HG03432 (cell line): ENCODE results near the gene TFEB.

Source experiments
- ATAC-seq: cut with Tn5 transposase; IDR thresholded peaks from one replicate; pipeline ENCODE4 v1.9.1; 2021; ENCODE audit warnings: mild to moderate bottlenecking, moderate library complexity; ENCODE audit not compliant: unreplicated experiment

TFEB gene

DNA sequence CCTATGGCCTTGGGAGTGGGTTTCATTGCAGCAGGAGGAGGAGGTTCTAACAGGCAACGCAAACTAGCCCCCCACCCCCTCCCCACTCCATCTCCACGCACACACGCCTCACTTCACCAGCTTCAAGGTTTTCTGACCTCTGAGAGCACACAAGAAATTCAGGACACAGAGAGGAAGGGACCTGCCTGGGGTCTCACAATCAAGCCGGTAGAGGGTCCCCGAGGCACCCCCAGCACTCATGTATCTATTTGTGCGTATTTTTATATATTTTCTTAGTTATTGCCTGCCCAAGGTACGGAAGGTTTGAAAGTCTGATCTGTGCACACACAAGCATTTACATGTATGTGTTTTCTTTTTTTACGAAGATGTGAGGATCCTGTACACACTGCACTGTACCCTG lies 80.2 kb downstream of the TFEB start:
- no peak for ATAC-seq

- no peak for ATAC-seq
These were observed 80.7 kb downstream of the TFEB start for GRCh38 chr6:41654698-41655151.

DNA sequence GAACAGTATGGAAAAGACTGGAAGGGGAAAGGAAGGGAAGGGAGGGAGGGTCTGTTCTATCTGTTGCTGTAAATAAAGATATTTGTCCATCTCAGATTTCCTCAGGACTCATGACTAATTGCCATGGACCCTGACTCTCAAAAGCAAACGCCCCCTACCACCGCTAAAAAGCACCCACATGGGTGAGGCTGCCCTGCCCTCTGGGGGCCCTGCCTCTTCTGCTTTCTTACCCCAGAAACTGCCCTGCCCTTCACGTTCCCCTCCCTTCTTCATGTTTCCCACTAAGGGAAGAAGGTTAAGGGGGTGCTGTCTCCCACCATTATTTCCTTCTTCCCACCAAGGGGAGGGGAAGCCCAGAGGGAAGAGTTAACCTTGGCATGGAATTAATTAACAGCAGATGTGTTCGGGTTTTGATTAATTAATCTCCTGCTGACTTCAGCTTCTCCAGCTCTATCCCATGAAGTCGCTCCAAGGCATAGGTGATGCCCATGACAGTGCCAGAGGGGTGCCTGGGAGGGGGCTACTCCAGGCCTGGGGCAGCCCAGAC lies 81.2 kb downstream of the TFEB start:
- no peak for ATAC-seq

- no peak for ATAC-seq
These were observed 81.7 kb downstream of the TFEB start for GRCh38 chr6:41653691-41654090.

- ATAC-seq: no peak
These were observed 82.3 kb downstream of the TFEB start for GRCh38 chr6:41652866-41653652.

DNA sequence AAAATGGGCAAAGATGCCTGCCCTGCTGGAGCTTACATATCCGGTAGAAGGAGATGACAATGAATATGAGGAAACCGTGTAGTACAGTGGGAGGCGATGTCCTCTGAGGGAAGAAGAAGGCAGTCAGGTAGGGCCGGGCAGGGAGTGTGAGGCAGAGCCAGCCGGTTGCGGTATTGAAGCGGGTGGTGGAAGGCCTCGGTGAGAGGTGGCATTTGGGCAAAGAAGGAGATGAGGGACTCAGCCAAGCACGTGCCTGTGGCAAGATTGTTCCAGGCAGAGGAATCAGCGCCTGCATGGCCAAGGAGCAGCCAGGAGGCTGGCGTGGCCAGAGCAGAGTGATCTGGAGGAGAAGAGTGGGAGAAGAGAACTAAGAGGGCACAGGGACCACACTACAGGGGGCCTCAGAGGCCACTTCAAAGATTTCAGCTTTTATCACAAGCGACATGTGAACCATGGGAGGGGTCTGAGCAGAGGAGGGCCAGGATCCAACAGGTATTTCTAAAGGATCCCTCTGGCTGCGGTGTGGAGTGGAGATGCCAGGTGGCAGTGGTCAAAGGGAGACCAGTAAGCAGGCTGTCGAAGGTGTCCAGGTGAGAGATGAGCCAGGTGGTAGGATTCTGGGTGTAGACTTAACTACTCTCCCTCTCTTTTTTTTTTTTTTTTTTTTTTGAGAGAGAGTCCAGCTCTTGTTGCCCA lies 83.3 kb downstream of the TFEB start:
- ATAC-seq: no peak

DNA sequence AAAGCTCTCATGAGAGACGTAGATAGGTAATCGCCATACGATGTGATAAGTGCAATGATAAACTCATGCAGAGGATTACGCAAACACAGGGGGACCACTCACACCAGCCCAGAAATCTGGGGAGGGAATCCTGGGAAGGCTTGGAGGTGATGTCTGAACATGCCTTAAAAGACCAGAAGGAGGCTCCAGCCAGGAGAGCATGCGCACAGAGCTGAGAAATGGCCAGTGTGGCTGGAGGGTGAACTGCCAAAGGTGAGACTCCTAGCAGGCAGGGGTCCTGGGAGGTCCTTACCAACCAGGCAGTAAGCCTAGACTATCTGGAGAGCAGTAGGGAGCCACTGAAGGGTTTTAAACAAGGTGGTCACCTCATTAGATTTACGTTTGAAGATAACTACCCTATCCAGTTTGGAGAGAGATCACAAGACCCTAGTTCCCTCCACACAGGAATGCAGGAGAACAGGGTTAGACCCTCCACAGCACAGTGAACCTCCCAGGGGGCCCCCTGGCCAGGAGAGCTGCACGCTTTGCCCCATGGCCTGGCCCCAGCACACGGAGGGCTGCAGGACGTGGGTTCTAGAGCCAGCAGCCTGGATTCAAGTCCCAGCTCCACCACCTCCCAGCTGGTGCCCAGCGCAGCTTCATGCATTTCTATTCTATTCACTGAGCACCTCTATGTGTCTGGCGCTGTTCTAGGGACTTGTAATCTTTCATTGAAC lies 84.0 kb downstream of the TFEB start:
- no peak for ATAC-seq

DNA sequence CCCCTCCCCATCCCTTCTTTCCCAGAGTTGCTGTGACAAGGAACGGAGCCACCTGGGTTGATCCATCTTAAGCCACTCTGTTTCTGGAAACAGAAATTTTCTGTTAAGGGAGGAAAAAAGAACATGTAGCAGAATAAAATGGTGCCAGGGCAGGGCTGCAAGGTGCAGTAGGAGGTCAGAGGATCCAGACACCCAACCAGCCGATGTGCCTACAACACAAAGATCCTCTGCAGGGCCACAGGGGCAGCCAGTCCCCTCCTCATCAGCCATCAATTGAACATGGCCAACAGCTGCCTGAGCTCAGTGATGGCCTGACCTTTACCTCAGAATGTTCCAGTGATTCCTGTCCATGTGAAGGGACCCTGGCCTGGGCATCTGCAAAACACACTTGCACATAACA lies 85.3 kb downstream of the TFEB start:
- no peak for ATAC-seq

DNA sequence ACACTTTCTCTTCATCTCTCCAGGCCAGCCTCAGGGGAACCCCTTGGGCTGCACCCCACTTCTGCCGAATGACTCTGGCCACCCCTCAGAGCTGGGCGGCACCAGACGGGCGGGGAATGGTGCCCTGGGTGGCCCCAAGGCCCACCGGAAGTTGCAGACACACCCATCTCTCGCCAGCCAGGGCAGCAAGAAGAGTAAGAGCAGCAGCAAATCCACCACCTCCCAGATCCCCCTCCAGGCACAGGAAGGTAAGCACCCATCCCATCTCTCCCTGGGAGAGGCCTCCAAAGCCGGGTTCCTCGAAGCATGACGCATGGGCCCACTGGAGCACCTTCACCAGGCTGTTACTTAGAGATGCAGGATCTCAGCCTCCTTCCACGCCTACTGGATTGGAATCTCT lies 85.8 kb downstream of the TFEB start:
- ATAC-seq: no peak

- no peak for ATAC-seq
These were observed 86.5 kb downstream of the TFEB start for GRCh38 chr6:41648921-41649320.

GRCh38 chr6:41648070-41648585 lies 87.3 kb downstream of the TFEB start:
- no peak for ATAC-seq

DNA sequence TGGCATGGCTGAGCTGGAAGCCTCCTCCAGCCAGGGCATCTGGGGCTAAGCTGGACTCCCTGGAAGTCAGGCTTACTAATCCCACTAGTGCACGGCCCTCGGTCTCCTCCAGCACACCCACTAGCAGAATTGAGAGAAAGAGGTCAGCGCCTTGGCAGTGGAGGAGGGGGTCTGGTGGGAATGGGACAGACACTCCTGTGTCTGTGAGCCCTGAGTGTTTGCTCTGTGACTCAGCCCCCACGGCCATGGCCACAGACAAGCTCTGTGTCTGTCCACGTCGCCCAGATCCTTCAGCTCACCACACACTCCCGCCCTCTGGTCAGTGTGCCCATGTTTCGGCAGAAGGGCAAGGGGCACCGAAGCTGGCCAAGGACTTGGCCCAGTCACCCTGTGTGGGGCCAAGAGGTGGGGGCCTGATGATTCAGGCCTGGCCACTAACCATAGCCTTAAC lies 88.3 kb downstream of the TFEB start:
- no peak for ATAC-seq

- ATAC-seq: no peak
These were observed 89.2 kb downstream of the TFEB start for GRCh38 chr6:41646026-41646795.

DNA sequence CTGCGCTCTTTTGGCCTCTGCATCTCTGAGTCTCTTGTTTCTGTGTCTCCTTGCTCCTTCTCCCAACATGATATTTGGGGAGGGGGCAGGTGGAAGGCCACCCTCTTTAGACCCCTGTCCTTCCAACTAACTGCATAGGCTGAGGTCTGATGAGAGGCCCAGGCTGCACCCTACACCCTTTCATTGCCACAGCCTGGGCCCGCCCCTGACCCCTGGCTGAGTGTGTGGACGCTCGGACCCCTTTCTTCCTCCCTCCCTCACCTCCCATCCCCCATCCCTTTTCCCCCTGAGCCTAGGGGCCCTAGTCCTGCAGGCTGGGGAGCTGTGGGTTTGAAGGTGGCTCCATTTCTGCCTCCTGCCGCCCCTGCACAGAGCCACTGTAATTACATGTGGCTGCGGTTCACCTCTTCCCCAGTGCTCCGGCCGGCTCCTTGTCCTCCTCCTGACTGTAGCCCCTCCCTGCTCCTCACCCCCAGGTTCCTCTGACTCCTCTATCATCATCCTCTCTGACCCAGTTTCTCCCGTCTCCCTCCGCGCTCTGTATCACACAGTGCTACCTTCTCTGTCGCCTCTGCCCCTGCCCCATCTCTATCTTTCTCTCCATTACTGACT lies 90.3 kb downstream of the TFEB start:
- ATAC-seq: no peak

DNA sequence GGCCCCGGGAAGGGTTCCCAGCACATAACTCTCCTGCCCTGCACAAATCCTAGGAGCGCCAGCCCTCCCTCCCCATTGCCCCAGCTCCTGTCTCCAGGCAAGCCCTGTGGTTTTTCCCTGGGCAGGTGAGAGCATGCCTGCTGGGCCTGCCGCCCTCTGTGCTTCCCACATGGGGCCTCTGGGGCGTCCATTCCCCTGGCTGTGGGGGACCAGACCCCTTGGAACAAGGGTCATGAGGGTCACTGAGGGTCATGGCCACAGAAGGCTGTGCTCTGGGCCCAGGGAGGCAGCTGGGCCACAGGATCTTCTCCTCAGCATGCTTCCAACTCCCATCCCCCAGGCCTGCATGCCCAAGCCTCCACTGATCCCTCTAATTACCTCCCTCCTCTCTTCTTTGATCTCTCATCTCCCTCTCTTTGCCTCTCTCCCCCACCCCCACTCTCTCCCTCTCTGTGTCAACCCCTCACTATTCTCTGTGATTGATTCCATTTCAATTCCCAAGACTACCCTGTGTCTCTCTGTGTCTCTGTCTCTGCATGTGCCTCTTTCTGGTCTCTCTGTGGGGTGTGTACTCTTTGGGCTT lies 91.0 kb downstream of the TFEB start:
- ATAC-seq: no peak

DNA sequence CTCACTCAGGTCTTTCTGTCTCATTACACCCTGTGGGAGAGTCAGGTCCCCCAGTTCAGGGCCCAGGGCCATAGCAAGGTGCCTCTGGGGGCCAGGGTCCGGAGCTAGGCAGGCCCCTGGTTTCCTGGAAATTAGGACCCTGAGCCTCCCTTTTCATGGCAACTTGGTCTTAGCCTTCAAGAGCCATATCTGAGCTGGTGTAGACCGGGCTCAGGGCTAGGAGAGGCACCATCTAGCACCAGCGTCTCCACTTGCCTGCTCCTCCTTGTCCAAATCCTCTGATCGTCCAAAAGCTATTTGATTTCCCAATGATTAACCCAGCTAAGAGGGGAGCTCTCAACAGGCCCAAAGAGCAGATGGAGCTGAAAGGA lies 91.5 kb downstream of the TFEB start:
- no peak for ATAC-seq

DNA sequence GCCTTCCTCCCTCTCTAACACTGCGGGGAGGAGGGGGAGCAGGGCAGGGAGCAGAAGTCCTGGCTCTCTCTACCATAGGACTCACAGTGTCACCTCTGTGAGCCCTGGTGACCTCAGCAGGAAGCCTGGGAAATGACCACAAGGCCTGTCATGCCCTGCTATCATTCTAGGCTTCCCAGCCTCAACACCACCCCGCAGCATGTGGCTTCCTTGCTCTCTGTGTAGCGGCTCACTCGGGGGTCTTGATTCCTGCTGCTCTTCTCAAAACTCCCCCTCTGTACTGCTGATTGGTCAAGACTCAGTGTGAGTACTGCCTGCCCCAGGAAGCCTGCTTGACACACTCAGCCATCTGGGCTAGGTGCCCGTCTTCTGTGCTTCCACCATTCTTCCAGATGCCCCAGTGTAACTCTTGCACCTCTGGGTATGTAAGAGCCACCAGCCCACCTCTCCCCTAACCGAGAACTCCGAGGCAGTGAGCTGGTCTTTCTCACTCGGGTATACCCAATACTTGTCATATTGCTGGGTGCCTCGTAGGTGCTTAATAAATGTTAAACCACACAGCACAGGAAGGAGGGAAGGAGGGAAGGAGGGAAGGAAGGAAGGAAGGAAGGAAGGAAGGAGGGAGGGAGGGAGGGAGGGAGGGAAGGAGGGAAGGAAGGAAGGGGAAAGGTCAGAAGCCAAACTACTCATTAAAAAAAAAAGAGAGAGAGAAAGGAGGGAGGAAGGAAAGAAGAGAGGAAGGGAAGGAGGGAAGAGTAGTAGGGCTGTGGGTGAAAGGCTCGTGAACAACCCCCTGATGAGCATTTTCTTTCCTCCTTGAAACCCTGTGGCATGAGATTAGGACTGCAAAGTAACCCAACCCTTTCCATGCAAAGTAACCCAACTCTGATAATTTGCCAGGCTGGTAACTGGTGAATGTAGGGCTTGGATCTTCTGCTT lies 92.2 kb downstream of the TFEB start:
- ATAC-seq: no peak

GRCh38 chr6:41642090-41642959 lies 93.1 kb downstream of the TFEB start:
- no peak for ATAC-seq
